Stimulated activated CD8-positive, alpha-beta memory T cell treated with anti-CD3 and anti-CD28 coated beads, Interleukin-4, amount 100 ng/mL, for 1 hour (primary cell): ENCODE measurements around the gene YIPF3.
"Not testable (repeated sequence)": the region's sequence is repeated elsewhere in the genome, so short reads cannot be mapped to it uniquely, and the experiment has no call there.

Source experiments
- DNase-seq, 2 donors: peaks; one replicate each; pipeline ENCODE4 v3.0.0-alpha.2; 2020; ENCODE audit warnings: low read depth in 2 of 2, low spot score in 1 of 2

The YIPF3 gene

DNA sequence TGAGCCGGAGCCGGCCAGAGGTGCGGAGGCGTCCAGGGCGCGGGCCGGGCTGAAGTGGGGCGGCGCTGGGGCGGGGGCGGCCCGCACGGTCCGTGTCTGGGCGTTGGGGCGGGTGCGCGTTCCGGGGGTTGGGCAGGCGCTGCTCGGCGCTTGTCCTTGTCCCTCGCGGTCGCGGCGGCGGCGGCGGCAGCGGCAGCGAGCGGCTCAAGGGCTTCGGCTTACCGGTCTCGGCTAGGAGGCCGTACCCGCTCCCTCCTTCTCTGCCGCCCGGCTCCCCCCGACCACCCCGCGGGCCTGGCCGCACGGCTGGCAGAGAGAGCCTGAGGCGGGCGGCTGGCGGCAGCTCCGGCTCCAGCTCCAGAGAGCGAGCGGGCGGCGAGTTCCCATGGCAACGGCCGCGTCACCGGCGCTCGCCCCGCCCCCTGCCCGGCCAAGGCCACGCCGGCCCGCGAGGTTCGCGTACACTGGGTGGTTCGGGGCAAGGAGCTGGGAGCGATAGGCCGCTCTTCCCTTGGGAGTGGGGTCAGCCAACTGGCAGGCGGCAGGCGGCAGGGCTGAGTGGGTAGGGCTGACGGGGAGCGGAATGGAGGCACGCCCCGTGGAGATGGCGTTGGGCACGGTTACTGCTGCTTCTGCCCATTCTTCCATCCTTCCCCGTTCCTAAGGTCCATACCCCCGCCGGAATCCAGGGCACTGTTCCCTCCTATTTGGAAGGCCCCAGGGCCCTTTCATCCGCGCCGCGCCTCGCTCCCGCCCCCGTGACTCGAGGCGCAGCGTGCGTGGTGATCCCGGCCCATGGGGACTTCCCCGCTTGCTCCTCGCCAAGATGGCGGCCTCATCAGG lies 6.5 kb downstream of the YIPF3 start, which contains the start of gene LRRC73:
LRRC73 (minus strand) TSS at position 363 of the 843 bp plus-strand sequence. CDS start 561 bp downstream, outside the sequence.
- DNase-seq: peak; percentile 58 to 61

DNA sequence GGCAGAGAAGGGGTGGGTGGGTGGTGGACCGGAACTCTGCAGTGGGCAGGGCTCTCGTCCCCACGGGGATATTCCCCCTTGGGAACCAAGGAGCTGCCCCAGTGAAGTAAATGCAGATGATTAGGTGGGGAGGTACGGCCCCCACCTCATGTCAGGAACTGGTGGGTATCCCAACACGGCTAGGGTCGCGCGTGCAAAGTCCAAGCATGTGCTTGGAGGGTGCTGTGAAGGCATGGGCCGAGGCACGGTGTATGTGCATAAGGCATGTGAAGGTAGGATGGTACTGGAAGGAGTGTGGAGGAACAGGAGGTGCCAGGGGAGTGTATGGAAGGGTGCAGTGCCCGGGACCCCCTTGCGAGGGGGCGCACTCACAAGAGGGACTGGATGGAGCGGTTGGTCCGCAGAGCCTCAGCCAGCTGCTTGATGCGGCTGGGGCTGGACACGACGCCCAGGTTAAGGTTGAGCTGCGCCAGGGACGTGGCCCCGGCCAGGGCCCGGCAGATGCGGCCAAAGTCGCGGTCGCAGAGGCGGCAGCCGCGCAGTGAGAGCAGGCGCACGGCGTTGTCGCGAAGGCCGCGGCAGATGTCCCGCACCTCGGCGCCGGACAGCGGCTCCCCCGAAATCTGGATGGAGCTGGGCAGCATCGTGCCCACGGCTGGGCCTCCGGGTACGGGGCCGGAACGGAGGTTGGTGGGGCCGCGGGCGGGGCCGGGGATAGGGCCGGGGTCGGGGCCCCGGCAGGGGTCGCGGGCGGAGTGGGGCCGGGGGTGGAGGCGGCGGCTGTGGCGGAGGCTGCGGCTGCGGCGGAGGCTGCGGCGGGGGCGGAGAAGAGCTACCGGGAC lies 7.4 kb downstream of the YIPF3 start:
- DNase-seq: no peak

GRCh38 chr6:43508481-43509141 lies 8.1 kb downstream of the YIPF3 start:
- no peak for DNase-seq

DNA sequence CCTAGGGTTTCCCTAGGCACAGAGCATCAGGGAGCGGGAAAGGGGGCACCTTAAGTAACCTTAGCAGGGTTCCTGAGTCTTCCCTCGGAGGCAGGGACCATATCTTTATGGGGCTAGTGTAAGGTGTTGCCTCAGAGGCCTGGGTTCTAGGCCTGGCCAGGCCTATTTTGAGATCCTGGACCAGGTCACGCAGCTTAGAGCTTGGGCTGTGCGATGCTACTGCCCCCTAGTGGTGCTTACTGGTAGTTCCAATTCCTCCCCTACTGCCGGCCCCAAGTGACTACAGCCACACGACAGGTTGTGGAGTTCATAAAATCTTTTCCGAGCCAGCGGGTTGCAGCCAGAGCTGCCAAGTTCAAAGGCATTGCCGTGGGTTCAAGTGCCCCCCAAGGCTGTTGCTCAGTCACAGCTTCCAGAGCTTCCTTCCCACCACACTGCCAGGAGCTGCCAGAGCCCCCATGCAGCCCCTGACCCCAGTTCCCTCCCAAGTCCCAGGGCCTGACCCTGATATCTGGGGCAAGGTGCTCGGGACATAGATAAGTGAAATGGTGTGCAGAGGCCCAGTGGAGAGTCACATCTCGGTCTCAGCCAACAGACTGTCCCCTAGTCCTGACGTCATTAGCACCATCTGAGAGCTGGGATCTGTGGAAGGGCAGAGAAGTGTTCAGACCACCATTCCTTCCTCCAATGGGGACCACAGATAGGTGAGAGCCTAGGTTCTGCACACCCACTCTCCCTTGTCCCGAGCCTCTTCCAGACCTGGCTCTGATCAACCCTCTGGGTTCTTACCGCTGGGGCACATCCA lies 9.9 kb downstream of the YIPF3 start:
- peak; percentile 52 to 64 for DNase-seq

DNA sequence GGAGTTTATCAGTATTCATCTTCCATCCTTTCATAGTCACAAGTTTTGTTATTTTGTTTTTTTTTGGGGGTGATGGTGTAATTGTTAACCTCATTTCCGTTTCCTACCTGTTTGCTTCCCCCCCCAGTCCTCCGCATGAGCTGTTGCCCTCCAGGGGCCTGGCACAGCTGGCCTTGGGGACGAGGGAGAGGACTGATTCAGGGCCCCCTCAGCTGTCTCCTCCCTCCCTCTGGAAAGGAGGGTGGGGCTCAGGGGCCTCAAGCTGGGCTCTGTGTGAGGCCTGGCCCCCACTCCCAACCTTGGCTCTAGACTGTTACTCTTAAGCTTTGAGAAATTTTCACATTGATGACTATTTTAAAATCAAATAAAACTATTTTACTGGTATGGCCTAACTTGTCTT lies 10.6 kb downstream of the YIPF3 start:
- no peak for DNase-seq

GRCh38 chr6:43505718-43506117 lies 11.0 kb downstream of the YIPF3 start:
- no peak for DNase-seq

GRCh38 chr6:43504756-43505593 lies 11.8 kb downstream of the YIPF3 start:
- DNase-seq: no peak

- no peak for DNase-seq
Measured at GRCh38 chr6:43503443-43503842, 13.3 kb downstream of the YIPF3 start.

DNA sequence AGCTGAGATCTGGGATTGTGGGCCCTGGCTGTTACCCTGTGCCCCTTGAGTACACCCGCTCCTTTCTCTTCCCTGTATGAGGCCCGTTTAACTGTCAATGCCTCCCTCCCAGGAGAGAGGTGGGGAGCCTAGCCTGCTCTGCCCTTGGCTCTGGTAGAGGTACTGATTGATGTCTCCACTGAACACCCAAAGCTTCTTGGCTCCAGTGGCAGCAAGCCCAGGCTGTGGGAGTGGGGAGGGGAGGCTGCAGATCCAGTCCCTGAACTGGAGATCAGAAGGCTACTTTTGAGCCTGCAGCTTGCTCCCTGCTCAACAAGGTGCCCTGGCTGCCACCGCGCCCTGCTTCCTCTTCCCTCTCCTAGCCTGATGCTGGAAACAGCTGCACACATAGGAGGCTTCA lies 14.1 kb downstream of the YIPF3 start:
- no peak for DNase-seq

DNA sequence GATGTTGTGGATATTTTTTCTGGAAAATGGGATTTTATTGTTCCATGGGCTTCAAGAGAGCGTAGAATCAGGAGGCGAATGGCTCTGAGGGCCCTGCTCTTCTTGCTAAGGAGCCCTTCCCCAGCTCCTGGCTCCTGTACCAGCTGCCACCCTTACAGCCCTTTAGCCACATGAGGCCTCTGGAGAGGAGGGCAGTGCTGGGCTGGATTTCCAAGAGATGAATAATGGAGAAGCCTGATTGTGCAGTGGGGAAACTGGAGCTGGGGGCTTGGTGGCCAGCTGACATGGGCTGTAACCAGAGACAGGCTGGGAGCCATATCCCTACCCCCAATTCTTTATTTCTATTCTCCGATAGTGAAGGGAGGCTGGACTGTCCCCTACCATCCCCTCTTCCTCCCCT lies 15.8 kb downstream of the YIPF3 start:
- no peak for DNase-seq

DNA sequence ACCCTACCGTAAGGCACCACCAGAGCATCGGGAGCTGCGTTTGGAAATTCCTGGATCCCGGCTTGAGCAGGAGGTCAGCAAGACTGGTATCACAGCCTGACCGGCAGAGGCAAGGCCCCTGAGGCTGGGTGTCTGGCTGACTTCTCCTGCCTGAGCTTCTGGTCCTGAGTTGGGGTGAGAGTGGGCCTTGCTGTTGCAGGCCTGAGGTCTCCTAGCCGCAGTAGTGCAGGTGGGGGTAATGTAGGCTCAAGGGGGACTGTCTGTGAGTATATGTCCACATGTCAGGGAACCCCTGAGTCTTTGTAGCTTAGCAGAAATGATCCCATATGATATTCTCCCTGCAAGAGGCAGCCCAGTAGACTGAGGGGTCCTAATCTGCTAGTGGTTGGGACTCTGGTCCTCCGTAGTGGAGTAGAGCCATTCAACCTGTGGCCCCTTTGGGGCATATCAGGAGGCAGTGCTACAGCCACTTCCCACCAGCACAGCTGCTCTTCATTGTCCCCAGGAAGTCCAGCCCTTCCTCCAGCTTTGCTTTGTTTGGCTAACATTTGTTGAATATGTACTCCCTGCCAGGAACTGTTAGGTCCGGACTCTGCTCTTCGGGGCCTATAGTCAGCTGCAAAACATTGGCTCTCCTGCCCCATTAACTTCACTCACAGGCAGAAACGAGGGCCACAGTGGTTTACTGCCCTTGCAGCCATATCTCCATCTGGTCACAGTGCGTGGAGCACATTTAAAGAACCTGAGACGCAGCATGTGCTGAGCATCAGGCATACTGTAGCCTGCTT lies 17.5 kb downstream of the YIPF3 start:
- DNase-seq: no peak

DNA sequence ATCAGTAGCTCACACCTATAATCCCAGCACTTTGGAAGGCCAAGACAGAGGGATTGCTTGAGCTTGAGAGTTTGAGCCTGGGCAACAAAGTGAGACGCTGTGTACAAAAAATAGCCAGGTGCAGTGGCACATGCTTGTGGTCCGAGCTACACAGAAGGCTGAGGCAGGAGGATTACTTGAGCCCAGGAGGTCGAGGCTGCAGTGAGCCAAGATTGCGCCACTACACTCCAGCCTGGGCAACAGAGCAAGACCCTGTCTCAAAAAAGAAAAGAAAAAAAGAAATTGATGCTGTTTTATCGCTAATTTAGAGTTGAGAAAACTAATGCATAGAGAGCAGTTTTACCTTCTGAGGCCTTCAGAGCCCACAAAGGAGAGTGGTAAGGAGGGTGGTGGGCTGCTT lies 18.4 kb downstream of the YIPF3 start:
- DNase-seq: not testable (repeated sequence)

DNA sequence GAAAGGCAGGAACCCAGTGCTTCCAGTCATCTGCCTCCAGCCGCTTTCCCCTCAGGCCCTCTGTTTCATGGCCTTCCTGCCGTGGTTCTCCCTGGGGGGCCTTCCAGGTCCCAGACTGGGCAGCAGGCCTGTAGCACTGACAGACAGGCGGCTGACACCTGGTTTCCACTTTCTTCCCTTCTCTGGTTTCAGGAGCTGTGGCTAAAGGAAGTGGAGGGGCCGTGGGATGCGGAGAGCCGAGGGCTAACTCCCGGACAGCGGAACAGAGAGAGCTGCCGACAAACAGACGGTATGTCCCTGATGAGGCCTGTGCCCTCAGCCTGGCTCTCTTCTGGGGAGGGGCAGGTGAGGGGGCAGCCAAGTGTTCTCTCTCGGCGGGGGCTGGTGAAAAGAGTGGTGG lies 19.0 kb downstream of the YIPF3 start:
- no peak for DNase-seq

DNA sequence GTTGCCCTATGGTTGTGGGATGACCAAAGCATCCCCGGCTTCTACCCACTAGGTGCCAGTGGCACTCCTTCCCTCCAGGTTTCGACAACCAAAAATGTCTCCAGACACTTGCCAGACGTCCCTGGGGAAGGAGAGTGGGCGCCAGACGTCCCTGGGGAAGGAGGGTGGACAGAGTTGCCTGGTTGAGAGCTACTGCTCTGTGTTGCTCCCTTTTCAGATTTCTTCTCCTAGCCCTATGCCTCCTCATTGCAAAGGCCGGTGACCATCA lies 19.7 kb downstream of the YIPF3 start:
- DNase-seq: no peak

DNA sequence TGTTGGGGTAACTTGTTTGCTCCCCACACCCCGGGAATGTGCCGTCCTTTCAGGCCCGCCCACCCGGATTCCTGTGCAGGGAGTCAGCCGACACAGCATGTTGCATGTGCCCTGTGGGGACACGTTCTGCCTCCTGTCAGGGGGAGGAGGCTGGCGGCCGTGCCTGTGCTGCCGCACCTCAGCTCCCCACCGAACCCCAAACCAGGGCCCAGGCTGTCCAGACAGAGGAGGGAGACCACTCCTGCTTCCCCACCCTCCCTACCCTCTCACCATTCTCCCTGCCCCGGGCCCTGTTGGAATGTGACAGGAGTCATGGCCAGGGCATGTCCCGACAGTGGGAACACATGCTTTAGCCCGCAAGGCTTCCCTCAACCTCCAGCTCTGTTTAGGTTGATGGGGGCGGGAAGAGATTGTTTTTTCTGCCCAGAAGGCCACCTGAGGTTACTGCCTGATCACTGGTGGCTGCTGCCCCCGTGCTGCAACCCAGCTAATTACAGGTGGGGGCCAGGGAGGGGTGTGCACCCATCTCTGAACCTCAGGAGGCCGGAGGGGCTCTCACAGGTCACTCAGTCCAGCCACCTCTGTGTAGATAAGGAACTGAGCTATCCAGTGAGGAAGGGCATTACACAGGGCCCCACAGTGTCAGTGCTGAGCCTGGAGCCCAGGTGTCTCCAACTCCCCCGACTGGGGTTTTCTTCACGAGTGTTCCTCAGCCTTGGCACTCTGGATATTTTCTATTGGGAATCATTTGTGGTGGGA lies 20.2 kb downstream of the YIPF3 start:
- no peak for DNase-seq

DNA sequence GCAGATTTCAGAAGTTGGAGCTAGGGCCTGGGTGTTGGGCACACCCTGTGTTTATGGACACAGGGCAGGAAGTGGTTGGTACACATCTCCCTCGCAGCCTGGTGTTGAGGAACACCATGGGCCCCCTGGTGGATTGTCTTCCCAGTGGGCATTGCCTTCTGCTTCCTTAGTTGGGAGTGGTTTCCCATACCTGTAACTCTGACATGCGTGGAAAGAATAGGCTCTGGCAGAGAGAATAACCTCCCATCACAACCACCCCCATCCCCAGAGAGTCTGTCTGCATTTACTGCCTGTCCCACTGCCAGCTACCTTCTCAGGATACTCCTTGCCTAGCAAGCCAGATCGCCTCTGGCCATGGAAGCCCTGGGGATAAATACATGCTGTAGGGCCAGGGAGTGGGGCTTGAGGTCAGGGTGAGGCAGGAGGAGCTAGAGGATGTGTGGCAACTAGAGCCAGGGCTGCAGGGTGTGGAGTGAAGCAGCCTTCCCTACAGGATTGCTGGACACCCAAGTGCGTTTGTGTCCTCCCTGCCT lies 21.3 kb downstream of the YIPF3 start:
- DNase-seq: no peak

DNA sequence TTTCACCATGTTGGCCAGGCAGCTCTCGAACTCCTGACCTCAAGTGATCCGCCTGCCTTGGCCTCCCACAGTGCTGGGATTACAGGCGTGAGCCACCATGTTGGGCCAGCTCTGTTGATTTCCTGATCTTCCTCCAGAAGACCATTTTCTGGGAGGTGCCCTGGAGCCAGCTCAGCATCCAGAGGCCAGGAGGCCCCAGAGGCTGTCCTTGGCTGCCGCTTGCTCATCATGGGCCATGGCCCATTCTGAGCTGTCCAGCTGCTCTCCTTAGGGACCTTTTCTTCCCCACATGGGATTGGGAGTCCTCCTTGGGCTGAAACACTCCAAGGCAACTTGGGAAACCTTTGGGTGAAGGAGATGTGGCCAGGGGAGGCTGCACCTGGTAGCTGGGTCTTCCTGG lies 22.0 kb downstream of the YIPF3 start:
- DNase-seq: no peak

GRCh38 chr6:43494321-43494720 lies 22.4 kb downstream of the YIPF3 start:
- DNase-seq: no peak
